Esophagus squamous epithelium (tissue), 4 donors: Measurements from ENCODE around the gene N4BP3.

ENCODE experiments used
- POLR2A ChIP-seq, 4 donors: fragments of 450-650 bp; IDR thresholded peaks; one replicate each; pipeline ENCODE4 v1.6.1; 2017; ENCODE audit warnings: antibody characterized with exemption in 4 of 4, mild to moderate bottlenecking in 4 of 4, moderate library complexity in 3 of 4
- TF ChIP-seq, protein P1 (sequence below), 6 experiments: fragments of 450-650 bp in 4 of 6; fragments of 200-600 bp in 2 of 6; sonication (generic) in 2 of 6; IDR thresholded peaks; one replicate each; pipeline ENCODE4 v1.5.1; 2016 to 2019; ENCODE audit warnings: antibody characterized with exemption in 6 of 6, mild to moderate bottlenecking in 4 of 6, moderate library complexity in 4 of 6

DNA sequence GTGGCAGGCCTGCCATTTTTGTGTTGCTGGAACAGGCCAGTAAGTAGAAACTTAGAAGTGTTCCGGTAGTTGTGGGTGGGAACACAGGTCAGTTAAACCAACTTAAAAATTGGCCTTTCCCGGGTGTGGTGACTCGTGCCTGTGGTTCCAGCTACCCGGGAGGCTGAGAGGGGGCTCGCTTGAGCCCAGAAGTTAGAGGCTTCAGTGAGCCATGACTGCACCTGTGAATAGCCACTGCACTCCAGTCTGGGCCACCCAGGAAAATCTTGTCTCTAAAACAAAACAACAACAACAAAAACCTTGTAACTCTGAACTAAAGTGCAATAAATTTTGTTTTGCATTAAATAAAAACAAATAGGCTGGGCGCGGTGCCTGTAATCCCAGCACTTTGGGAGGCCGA, 41.7 kb downstream of the N4BP3 start:
- TF ChIP-seq POLR2A (IDR thresholded peaks at IDR 0.05) = no peak
- TF ChIP-seq, protein P1, sequence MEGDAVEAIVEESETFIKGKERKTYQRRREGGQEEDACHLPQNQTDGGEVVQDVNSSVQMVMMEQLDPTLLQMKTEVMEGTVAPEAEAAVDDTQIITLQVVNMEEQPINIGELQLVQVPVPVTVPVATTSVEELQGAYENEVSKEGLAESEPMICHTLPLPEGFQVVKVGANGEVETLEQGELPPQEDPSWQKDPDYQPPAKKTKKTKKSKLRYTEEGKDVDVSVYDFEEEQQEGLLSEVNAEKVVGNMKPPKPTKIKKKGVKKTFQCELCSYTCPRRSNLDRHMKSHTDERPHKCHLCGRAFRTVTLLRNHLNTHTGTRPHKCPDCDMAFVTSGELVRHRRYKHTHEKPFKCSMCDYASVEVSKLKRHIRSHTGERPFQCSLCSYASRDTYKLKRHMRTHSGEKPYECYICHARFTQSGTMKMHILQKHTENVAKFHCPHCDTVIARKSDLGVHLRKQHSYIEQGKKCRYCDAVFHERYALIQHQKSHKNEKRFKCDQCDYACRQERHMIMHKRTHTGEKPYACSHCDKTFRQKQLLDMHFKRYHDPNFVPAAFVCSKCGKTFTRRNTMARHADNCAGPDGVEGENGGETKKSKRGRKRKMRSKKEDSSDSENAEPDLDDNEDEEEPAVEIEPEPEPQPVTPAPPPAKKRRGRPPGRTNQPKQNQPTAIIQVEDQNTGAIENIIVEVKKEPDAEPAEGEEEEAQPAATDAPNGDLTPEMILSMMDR (IDR thresholded peaks at IDR 0.05) = no peak
